ENCODE measurements around the gene CST8.

CST8 gene

DNA sequence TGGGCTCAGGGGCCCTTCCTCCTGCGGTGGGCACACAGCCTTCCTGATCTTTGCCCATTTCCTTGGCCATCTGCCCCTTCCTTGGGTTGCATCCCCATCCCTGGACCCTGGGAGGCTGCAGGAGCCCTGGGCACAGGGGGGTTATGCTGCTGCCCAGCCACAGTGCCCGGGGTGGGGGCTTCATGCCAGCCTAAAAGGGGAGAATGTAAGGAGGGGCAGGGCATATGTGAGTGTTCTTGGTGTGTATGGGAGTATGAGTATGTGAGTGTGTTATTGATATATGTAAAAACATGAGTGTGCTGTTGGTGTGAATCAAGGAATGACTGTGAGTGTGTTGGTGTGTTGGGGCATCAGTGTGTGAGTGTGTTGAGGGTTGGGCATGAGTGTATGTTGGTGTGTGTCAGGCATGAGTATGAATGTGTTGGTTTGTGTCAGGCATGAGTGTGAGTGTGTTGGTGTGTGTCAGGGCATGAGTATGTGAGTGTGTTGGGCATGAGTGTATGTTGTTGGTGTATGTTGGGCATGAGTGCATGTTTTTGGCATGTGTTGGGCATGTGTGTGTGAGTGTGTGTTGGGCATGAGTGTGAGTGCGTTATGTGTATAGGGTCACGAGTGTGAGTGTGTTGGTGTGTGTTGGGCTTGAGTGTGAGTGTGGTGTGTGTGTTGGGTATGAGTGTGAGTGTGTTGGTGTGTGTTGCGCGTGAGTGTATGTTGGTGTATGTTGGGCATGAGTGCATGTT lies 14.7 kb upstream of the CST8 start:
- no peak for DNase-seq (ENCODE audit: low read depth)

DNA sequence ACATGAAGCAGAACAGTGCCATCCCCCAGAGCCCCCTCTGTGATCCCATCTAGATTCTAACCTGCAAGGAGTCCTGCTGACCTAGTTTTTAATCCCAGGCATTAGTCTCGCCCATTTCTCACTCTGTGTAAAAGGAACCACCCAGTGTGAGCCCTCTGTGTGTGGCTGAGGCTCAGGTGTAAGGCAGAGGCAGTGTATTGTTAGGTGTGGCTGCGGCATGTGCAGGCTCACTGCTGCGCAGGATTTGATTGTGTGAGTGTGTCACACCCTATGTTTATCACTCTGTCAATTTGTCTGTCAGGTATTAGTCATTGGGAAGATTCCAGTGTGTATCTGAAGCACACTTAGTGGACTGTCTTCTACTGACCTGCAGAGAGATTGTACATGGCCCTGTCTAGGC lies 13.7 kb upstream of the CST8 start:
- no peak for DNase-seq (ENCODE audit: low read depth)

DNA sequence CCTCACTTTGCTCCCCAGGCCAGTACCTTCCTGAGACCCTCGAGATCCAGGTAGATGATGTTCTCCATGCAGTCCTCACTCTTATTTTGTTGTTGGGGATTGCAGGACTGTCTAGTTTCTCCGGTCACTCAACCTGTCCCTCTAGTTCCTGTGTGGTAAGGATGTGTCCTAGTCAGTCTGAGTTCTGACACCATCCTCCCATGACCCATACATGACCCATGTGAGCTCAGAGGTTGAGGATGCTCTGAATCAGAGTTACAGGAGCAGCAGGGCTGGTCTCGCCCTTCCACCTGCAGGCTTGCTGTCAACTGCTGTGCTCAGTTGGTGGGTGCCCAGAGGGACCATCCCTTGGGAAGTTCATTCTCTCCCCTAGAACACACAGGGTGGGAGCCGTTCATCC lies 11.9 kb upstream of the CST8 start:
- DNase-seq (ENCODE audit: low read depth) = no peak

DNA sequence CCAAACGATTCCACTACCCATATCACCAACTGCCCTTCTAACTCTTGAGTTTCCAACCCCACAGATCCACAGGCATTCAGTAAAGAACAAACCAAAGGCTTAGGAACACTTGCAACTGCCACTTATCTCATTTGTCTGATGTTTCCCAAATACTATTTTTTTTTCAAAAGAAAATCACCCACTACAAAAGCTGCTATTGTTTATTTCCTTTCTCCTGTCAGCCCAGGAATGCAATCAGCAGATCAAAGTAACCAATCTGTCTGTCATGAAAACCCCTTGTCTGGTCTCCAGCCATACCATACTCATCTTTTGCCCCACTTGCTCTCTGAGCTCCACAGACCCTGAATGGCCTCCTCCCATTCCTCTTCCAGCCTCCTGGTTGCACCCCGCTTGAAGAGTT lies 8.8 kb upstream of the CST8 start:
- DNase-seq (ENCODE audit: low read depth) = no peak

DNA sequence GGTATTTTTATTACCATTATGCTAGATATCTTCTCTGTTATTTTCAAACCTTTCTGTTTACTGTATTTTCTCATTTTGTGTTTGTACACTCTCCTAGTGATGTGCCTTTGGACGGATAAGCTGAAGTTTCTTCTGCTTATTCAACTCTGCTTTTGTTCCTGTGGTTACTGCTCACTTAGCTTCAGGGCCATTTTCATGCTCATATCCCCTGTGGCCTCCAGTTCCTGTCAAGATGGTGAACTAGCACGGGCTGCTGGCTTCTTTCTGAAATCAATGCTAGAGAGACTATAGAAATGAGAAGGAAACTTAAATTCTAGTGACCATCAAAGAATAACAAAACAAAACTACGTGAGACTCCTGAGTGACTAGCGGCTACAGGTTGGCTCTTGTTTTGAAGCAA lies 6.8 kb upstream of the CST8 start:
- DNase-seq (ENCODE audit: low read depth) = no peak

DNA sequence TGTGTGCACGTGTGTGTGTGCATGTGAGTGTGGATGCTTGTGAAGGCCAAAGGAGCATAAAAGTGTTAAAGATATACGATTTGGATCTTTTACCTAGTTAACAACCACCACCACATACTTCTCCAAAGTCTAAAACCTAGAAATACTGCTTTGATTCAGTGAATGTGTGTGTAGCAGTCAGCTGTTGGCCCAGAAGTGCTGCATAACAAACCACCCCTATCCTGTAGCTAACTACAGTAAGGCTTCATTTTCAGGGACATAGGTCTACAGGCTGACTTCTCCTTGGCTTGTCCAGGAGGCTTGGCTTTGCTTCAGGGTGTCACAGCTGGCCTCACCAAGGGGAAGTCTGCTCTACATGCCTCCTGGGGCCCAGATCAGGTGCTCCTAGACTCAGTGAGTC lies 2.4 kb upstream of the CST8 start:
- no peak for DNase-seq (ENCODE audit: low read depth)

DNA sequence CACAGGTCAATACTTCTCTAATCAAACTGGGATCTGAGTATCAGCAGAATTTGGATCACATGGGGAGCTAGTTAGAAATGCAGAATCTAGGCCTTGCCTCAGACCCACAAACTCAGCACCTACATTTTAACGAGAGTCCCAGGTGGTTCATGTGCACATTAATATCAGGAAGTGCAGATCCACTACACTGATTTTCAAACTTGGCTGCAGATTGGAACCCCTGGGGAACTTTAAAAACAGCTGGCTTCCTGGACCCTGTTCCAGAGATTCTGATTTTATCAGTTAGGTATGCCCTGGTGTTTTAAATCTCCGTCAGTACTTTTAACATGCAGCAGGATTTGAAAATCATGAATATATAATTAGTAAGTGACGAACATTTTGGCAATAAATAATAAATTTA lies 1.9 kb upstream of the CST8 start:
- DNase-seq (ENCODE audit: low read depth) = no peak

DNA sequence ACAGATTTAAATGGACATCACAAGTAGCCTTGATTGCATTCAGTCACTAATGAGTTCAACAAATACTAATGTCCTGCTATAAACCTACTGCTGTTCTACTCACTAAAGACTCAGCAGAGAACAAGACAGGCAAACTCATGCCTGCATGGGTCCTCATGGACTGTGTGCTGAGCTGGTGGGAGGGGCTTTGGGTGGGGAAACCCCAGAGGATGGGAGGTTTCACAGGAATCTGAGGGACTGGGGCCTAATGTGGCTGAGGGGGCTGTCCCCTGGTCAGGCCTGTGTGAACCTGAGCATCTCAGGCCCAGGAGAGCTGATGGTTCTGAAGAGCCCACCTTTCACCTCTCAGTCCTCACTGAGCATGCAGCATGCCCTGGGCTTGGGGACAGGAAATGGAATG lies 1.4 kb downstream of the CST8 start:
- no peak for DNase-seq (ENCODE audit: low read depth)

DNA sequence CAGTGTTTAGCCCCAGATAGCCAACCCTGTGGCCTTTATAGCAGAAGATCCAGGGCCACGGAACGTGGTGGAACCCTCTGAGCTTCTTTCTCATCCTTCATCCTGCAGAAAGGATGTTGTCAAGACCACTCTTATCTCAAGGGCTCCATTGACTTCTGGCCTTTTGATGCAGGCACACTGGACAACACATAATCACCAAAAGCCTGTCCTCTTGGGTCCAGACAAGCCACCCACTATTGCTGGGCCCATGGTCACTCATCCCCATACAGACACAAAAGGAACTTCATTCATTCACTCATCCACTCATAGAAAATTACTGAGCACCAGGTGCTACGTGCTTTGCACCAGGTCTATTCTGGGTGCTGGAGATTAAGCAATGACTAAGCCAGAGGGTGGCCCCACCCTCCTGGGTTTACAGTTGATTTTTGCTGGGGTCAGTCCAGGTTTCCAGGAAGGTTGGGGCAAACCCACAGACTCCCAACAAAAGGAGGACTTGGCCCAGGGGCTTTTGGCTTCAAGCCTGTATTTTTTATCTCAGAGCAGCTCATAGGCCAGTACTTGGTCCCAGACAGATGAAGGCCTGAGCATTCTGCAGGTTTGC lies 2.4 kb downstream of the CST8 start:
- DNase-seq (ENCODE audit: low read depth) = no peak

DNA sequence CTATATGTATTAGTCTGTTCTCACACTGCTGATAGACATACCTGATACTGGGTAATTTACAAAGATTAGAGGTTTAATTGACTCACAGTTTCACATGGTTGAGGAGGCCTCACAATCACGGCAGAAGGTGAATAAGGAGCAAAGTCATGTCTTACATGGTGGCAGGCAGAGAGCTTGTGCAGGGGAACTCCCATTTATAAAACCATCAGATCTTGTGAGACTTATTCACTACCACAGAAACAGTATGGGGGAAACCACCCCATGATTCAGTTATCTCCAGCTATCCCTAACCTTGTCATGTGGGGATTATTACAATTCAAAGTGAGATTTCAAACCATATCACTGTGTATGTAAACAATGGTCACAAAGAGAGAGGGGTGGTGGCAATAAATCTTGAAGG lies 6.6 kb downstream of the CST8 start:
- DNase-seq (ENCODE audit: low read depth) = no peak

DNA sequence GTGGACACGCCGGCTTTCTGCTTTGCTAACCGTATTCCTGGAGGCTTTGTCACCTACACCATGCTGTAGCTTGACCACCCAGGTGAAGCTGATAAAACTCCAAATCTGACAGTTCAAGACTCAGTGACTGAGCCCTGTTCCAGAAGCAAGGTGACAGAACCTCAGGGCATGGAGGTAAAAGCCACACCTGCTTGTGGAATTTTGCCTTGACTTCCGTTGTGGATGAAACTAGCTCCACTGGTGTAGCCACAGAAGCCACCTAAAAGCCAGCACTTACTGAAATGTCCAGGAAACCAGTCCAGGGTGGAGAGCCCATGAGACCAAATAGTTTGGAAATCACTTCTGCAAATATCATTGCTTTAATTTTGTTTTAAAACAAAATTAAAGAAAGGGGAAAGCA lies 11.0 kb downstream of the CST8 start:
- DNase-seq (ENCODE audit: low read depth) = no peak

DNA sequence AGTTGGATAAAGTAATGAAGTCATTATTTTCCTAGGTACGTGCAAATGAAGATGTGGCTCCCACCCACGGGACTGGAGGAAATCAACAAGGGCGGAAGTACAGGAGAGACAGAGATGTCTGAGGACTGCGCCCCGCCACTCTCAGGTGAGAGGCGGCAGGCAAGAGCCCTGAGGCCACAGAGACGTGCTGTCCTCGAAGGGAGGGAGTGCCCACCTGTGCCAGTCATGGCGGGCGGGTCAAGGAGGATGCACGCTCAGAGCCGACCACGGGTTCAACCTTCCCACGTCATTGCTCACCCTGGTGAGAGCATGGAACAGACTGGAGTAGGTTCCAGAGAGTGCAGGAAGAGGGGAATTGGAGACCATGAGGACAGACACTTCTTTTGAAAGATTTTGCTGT lies 12.7 kb downstream of the CST8 start:
- DNase-seq (ENCODE audit: low read depth) = no peak

DNA sequence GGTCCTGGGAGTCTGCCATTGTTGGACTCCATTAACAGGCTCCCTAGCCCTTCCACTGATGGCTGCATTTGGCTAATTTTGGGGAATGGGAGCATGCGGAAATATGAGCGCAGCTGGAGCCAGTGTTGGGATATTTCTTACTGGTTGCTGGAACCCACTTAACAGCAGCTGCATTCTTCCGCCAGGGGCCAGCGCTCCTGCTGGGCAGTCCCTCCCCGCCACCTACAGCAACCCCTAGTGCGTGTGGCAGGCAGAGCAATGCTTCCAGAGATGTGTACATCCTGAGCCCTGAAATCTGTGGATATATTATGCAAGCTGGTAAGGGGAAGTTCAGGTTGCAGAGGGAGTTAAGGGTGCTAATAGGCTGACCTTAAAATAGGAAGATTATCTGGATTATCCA lies 16.4 kb downstream of the CST8 start:
- no peak for DNase-seq (ENCODE audit: low read depth)

DNA sequence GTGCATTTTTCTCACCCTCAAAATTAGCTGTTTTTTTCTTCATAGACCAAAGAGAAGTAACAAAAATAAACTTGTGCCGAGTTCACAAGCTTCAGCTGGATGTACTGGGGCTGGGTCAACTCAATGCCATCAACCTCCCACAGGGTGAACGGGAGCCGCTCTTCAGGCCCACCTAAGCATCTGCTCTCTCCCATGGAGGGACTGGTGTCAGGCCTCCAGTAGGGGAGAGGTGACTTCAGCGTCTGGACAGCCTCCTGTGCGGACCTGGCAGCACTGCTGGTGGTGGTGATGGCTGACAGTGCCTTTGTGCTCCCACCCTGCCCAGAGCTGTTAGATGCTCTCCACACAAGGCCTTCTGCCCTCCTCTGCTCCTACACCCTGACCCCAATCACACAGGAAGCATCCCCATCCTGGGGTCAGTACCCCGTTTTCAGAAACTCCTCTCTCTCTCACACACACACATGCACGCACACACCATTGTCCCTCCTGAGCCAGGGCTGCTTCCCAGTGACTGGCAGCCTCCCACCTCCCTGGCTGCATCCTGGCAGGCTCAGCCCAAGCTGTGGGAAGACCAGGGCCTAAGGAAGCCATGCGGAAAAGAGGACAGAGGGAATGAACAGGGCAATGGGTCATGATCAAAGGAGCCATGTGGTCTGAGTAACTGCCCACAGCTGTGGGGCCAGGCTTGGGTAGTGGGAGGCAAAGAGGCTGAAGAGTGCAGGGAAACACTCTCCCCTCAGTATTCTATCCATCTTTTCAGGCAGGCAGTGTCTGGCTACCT lies 17.7 kb downstream of the CST8 start:
- DNase-seq (ENCODE audit: low read depth) = no peak

DNA sequence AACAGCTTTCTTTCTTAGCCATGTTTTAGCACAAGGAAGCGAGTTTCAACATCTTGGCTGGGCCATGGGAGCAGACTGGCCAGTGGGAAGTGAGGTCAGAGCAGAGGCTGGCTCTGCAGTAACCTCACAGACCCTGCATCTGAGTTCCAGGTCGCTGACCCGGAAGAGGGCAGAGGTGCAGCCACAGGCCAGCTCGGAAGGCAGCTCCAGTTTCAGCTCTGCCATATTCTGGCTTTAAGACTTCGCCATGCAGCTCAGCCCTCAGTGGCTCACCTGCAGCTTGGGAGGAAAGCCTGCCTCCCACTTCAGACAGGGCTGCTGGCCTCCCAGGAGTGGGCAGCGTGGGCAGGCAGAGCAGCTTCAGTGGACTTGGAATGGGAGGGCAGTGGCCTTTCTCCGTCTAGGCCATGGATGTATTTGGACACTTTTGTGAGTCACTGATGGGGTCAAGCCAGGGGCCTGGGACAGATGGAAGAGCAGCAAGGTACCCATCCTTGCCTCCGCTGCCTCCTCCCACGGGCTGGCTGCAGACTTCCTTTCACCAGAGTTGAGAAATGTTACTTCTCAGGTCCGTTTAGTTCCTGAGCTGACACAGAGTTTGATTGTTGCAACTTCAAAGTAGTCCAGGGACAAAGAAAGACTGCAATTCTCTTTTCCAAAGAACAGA lies 18.5 kb downstream of the CST8 start:
- no peak for DNase-seq (ENCODE audit: low read depth)

DNA sequence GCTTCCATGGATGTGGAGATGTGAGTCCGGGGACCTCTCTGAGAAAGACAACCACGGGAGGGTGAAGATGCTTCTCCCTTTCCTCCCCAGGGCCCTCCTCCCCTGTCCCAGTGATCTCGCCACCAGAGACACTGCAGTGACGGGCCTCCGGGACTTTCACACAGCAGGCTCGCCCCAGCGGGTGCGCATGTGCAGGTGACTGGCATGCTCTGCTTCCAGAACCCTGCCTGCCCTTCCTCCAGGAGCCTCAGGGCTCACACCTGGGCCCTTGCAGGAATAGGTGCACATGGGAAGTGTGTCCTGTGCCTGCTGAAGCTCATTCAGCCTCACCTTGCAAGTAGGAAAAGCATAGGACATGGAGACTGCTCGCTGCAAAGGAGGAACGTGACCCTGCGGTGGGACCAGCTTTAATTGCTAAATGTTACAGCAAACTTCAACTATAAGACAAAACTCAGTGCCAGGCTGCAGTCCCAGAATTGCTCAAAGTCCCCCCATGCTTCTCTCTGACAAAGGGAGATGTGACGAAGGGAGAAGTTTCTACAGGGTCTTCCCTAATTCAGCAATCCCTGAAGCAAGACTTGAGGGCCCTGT lies 19.2 kb downstream of the CST8 start:
- DNase-seq (ENCODE audit: low read depth) = no peak

DNA sequence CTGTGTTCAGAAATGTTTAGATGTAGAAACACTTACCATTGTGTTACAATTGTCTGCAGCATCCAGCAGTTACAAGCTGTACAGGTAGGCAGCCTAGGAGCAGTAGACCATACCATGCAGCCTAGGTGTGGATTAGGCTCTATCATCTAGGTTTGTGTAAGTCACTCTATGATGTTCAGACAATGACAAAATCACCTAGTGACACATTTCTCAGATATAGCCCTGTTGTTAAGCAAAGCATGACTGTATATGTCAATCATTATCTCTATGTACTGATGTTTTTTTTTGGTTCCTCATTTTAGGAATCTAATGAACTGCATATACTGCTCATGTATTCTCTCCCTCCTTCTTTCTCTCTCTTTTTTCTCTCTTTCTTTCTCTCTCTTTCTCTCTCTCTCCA lies 22.2 kb downstream of the CST8 start:
- DNase-seq (ENCODE audit: low read depth) = no peak

DNA sequence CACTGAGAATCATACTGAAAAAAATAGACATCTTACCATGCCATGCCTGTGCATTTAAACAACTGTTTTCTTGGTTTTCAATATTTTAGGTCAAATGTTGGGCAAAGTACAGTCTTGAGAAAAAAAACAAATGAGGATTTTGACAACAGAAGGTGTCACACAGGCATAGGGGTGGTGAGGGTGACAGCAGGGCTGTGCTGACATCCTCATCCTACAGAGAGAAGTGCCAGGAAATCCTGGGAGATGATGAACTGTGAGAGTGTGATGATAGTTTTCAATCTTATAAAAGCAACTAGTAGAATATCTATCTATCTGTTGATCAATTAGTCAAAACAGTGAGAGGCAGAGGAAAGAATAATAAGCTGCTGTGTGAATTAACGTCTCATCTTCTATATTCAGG lies 23.9 kb downstream of the CST8 start:
- no peak for DNase-seq (ENCODE audit: low read depth)

DNA sequence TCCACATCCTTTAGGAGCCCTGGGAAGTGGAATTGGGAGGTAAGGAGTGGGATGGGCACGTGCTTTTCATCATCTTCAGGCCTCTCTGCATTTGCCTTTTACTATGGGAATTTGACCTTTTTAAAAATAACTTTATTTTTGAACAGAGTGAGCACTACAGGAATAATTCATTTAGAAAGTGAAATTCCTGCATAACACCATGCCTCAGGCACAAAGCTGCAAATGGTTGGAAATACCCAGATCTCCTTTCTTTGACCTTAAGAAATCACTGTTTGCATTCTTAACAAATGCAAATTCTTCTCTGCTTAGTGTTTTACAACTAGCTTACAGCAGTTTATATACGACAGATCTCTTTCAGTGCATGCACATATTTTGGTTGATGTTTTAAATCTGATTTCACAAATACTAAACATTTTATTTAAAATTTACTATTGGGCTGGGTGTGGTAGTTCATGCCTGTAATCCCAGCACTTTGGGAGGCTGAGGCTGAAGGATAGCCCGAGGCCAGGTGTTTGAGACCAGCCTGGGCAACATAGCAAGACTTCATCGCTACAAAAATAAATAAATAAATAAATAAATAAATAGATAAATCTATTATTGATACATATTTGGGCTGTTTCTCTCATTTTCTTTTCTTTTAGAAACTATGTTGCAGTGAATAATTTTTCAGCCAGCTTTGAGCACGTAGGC lies 24.5 kb downstream of the CST8 start:
- DNase-seq (ENCODE audit: low read depth) = no peak

DNA sequence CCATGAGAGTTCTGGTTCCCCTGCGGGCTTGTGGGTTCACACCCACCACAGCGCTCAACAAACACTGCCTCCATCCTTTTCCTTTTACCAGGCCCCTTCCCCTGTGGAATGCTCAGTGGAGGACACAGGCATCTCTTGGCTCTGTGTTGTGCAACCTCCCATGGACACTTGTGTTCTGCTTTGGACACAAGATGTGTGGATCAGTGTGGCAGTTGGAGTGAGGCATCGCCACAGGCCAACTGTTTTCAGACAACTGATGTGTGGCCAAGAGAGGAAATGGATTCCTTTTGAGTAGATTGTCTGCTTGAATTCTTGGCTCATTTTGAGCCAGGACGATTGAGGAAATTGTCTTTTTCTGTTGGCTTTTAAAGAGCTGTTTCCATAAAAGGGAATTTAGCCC lies 26.8 kb downstream of the CST8 start:
- no peak for DNase-seq (ENCODE audit: low read depth)

DNA sequence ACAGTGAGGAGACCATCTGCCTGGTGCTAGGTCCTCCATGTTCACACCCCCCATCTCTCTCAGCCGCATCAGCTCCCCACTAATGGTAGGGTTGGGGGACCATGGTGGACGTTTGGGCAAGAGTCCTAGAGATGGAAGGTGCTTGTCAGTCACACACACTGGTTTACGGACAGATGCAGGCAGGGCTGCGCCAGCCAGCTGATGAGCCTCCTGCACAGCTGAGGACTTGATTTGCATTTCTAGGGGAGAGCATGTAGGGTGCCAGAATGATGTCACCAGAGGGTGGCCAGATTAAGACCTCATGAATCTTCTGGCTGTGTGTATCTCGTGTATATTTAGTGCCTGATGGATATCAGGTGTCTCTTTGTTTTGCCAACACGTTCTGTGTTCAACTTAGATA lies 28.6 kb downstream of the CST8 start:
- DNase-seq (ENCODE audit: low read depth) = no peak

DNA sequence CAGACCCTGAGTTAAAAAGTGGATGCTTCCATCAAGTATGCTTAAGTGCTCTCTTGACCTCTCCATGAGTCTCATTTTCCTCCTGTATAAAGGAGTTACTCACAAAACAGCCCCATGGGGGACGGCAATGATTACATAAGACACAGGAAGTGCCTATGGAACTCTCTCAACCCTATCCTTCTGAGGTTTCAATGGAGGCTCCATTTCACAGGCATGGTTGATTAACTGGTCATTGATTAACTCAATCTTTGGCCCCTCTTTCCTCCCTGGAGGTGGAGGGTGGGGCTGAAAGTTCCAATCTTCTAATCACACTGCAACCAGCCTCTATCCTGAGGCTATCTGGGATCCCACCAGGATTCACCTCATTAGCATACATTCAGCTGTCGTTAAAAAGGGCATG lies 29.3 kb downstream of the CST8 start:
- DNase-seq (ENCODE audit: low read depth) = no peak

All from HS-5 (cell line).